Upper lobe of left lung (tissue), 4 donors: ENCODE data around the gene CD14.

Source experiments
- EP300 ChIP-seq, 4 donors: sonication (generic); formaldehyde crosslinking; IDR thresholded peaks; one replicate each; pipeline ENCODE4 v1.5.1; 2017; ENCODE audit warnings: antibody characterized with exemption in 4 of 4, control low read depth in 2 of 4
- POLR2A ChIP-seq, 4 donors: fragments of 450-650 bp; IDR thresholded peaks; one replicate each; pipeline ENCODE4 v1.5.1; 2016 to 2017; ENCODE audit warnings: antibody characterized with exemption in 4 of 4, mild to moderate bottlenecking in 2 of 4
- POLR2AphosphoS5 ChIP-seq, 2 donors: sonication (generic); formaldehyde crosslinking; IDR thresholded peaks; one replicate each; pipeline ENCODE4 v1.5.1; 2017; ENCODE audit warnings: antibody characterized with exemption in 2 of 2
- TF ChIP-seq, protein P1 (sequence below), 6 experiments: fragments of 450-650 bp in 4 of 6; fragments of 200-600 bp in 2 of 6; sonication (generic) in 2 of 6; IDR thresholded peaks; one replicate each; pipeline ENCODE4 v1.5.1; 2016 to 2019; ENCODE audit warnings: antibody characterized with exemption in 6 of 6

DNA sequence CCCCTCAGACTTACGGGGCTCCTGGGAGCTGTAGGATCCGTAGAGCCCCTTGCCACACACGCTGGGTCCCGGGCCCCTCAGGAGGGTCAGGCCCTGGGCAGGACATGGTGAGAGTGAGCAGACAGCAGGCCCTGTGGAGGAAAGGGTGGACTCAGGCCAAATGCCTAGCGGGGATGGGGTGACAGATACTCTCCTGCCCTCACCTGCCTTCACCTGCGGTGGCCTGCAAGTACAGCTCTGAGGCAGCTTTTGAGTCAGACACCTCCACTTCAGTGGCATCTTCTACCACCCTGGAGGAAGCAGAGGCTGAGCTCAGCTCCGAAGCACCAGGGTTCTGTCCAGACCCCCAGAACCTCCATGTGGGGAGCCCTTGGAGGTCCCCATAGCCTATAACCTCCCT, 42.1 kb downstream of the CD14 start:
- TF ChIP-seq, protein P1, sequence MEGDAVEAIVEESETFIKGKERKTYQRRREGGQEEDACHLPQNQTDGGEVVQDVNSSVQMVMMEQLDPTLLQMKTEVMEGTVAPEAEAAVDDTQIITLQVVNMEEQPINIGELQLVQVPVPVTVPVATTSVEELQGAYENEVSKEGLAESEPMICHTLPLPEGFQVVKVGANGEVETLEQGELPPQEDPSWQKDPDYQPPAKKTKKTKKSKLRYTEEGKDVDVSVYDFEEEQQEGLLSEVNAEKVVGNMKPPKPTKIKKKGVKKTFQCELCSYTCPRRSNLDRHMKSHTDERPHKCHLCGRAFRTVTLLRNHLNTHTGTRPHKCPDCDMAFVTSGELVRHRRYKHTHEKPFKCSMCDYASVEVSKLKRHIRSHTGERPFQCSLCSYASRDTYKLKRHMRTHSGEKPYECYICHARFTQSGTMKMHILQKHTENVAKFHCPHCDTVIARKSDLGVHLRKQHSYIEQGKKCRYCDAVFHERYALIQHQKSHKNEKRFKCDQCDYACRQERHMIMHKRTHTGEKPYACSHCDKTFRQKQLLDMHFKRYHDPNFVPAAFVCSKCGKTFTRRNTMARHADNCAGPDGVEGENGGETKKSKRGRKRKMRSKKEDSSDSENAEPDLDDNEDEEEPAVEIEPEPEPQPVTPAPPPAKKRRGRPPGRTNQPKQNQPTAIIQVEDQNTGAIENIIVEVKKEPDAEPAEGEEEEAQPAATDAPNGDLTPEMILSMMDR (IDR thresholded peaks at IDR 0.05) = no peak
- no peak for TF ChIP-seq POLR2A (IDR thresholded peaks at IDR 0.05)
- no peak for TF ChIP-seq POLR2AphosphoS5 (IDR thresholded peaks at IDR 0.05)
- TF ChIP-seq EP300 (IDR thresholded peaks at IDR 0.05) = no peak
